Spleen (tissue), 11 donors: ENCODE data around the gene PARD3. TPM values are rescaled to one million over a fixed set of nuclear protein-coding genes. Genes with fewer than 3 reads are reported as not detected.

Experiments
- DNase-seq: peaks from one replicate; pipeline ENCODE4 v3.0.0-alpha.2; 2020
- H3K27ac ChIP-seq, 8 donors: fragments of 200-600 bp; sonication (generic) in 7 of 8; 1 replicate in 4 of 8; 2 replicates in 4 of 8; pipeline versions ENCODE4 v1.5.0 to v1.8.0; 2016 to 2021; ENCODE audit warnings: inconsistent platforms in 4 of 8, mild to moderate bottlenecking in 4 of 8, moderate library complexity in 1 of 8
- H3K27me3 ChIP-seq, 7 donors: fragments of 200-600 bp; sonication (generic) in 6 of 7; replicated peaks in 1 of 7; 1 replicate in 4 of 7; 2 replicates in 3 of 7; pipeline versions ENCODE4 v1.5.0 to v1.8.0; 2016 to 2021; ENCODE audit warnings: inconsistent platforms in 3 of 7, mild to moderate bottlenecking in 1 of 7
- H3K36me3 ChIP-seq, 6 donors: fragments of 200-600 bp; sonication (generic) in 5 of 6; 1 replicate in 4 of 6; 2 replicates in 2 of 6; pipeline versions ENCODE4 v1.5.0 to v1.8.0; 2016 to 2021; ENCODE audit warnings: inconsistent platforms in 2 of 6
- H3K4me1 ChIP-seq, 6 donors: fragments of 200-600 bp; sonication (generic) in 5 of 6; 1 replicate in 3 of 6; 2 replicates in 3 of 6; pipeline versions ENCODE4 v1.5.0 to v1.8.0; 2016 to 2021; ENCODE audit warnings: inconsistent platforms in 3 of 6
- H3K4me3 ChIP-seq, 8 donors: fragments of 200-600 bp; sonication (generic) in 7 of 8; 1 replicate in 4 of 8; 2 replicates in 4 of 8; pipeline versions ENCODE4 v1.5.0 to v1.8.0; 2016 to 2021; ENCODE audit warnings: inconsistent platforms in 4 of 8, mild to moderate bottlenecking in 4 of 8, moderate library complexity in 2 of 8
- H3K9me3 ChIP-seq, 8 donors: fragments of 200-600 bp; sonication (generic) in 7 of 8; 1 replicate in 4 of 8; 2 replicates in 4 of 8; pipeline versions ENCODE4 v1.5.0 to v1.8.0; 2016 to 2021; ENCODE audit warnings: inconsistent platforms in 4 of 8
- POLR2A ChIP-seq, 3 donors: fragments of 450-650 bp; IDR thresholded peaks; one replicate each; pipeline ENCODE4 v1.5.1; 2017; ENCODE audit warnings: antibody characterized with exemption in 3 of 3, mild to moderate bottlenecking in 1 of 3
- POLR2AphosphoS5 ChIP-seq, 3 donors: sonication (generic); formaldehyde crosslinking; IDR thresholded peaks; one replicate each; pipeline ENCODE4 v1.5.1; 2017; ENCODE audit warnings: antibody characterized with exemption in 3 of 3
- WGBS, 5 donors: extraction: QIAGEN DNeasy Blood & Tissue Kit in 3 of 5; methylation state at CpG; one replicate each; pipeline versions ENCODE4 v1.1.5 to v1.1.7; 2013 to 2018; 5-methylcytosine and 5-hydroxymethylcytosine counted together
- intact Hi-C: fragments of 100-400 bp; cut with DNase I; formaldehyde crosslinking; loops from one replicate; pipeline ENCODE4 v1.15.0; 2023; ENCODE audit warnings: low total_unique reads
- polyA plus RNA-seq, 3 donors: library from polyadenylated mRNA; stranded (reverse); fragments of 200-250 nt; gene quantifications; one replicate each; pipeline ENCODE4 v1.2.1, GENCODE V29; 2013
- total RNA-seq, 7 donors: library from RNA; depleted of rRNA in 3 of 7; stranded (reverse); fragments of >200 nt in 3 of 7; fragmentation: NEBNext Ultra II Directional in 4 of 7; extraction: Animal tissue kit (Norgen Biotek cat#: 25700) in 4 of 7; gene quantifications; one replicate each; pipeline versions ENCODE4 v1.1.0 to v1.2.1, GENCODE V29; 2016 to 2021
- TF ChIP-seq, protein P1 (sequence below), 11 experiments: fragments of 200-600 bp in 7 of 11; fragments of 450-650 bp in 4 of 11; sonication (generic) in 4 of 11; IDR thresholded peaks in 8 of 11; conservative IDR thresholded peaks in 3 of 11; 1 replicate in 7 of 11; 2 replicates in 4 of 11; pipeline versions ENCODE4 v1.4.0 to v1.8.0; 2016 to 2021; ENCODE audit warnings: antibody characterized with exemption in 11 of 11, inconsistent platforms in 4 of 11, mild to moderate bottlenecking in 1 of 11
- donor health status: healthy with polysubstance abuse.
- donor health status: DM: no; HTN: no; CAD: no; lungs with moderate emphysema.
- donor health status: DM: no; HTN: no; CAD: no.
- donor health status: Bipolar disorder and iron deficiency.
- donor health status: healthy.
- donor health status: DM: no; HTN: no; CAD: no.
- donor health status: DM: yes; HTN: yes; CAD: no.

PARD3 gene
- total and polyA plus RNA-seq, 10 donors, result 2.8 to 18.9 (median 10.8) TPM

DNA sequence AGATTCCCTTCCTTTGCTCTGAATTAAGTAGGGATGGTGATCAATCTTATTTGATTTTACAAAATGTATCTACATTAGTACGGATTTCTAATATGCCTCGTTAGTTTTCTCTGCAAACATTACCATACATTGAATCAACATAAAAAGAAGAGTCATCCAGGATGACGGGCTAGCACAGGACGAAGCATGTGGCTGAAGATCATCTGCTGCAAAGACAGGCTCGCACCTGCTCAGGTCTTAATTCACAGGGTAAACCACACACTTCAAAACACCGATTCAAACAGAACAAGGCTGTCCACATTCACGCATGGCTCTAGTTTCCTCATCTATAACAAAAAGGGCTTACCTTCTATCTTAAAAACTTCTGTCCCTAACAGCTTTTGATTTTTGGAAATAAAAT lies 323.0 kb downstream of the PARD3 start:
- Histone ChIP-seq H3K4me3 (no peak overlapping the region), H3K36me3 (no peaks in the 10 kb centered on the region), H3K27me3 (no peaks in the 10 kb centered on the region), H3K27ac (no peak overlapping the region), H3K4me1 (no peaks in the 10 kb centered on the region), H3K9me3 (no peaks in the 10 kb centered on the region)
- intact Hi-C loops, result no loop called here
- DNase-seq, result no peak
- TF ChIP-seq POLR2AphosphoS5 (IDR thresholded peaks at IDR 0.05) (no peak), POLR2A (IDR thresholded peaks at IDR 0.05) (no peak)
- TF ChIP-seq, protein P1, sequence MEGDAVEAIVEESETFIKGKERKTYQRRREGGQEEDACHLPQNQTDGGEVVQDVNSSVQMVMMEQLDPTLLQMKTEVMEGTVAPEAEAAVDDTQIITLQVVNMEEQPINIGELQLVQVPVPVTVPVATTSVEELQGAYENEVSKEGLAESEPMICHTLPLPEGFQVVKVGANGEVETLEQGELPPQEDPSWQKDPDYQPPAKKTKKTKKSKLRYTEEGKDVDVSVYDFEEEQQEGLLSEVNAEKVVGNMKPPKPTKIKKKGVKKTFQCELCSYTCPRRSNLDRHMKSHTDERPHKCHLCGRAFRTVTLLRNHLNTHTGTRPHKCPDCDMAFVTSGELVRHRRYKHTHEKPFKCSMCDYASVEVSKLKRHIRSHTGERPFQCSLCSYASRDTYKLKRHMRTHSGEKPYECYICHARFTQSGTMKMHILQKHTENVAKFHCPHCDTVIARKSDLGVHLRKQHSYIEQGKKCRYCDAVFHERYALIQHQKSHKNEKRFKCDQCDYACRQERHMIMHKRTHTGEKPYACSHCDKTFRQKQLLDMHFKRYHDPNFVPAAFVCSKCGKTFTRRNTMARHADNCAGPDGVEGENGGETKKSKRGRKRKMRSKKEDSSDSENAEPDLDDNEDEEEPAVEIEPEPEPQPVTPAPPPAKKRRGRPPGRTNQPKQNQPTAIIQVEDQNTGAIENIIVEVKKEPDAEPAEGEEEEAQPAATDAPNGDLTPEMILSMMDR (IDR thresholded peaks at IDR 0.05 in 8 of 11, conservative IDR thresholded peaks at IDR 0.05 in 3 of 11), result no peak
- WGBS, 5 donors, result 87 to 89% (median 88%) methylated on average over 7 of the region's 7 CpGs

DNA sequence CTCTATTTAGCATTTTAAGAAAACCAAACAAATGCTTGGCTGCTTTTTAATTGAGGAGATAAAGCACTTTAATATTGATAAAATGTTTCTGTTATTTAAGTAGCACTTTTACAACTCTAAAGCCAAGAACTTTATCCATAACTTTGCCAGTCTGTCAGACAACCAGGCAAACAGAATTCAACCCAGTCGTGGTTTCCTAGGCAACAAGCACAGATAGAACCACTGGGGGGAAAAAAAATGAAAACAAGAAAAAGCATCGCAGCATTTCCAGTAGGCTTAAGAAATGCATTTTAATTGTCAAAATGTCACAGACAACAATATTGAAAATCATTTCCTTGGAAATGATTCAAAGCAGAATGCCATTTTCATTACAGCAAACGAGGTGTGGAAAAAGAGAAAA lies 323.4 kb downstream of the PARD3 start:
- Histone ChIP-seq H3K27me3 (no peaks in the 10 kb centered on the region), H3K36me3 (no peaks in the 10 kb centered on the region), H3K4me1 (no peaks in the 10 kb centered on the region), H3K4me3 (no peak overlapping the region), H3K27ac (no peak overlapping the region), H3K9me3 (no peaks in the 10 kb centered on the region)
- intact Hi-C loops, result no loop called here
- TF ChIP-seq POLR2A (IDR thresholded peaks at IDR 0.05), result no peak
- TF ChIP-seq POLR2AphosphoS5 (IDR thresholded peaks at IDR 0.05), result no peak
- WGBS, 5 donors, result 68 to 77% (median 74%) methylated on average over 3 of the region's 3 CpGs
- no peak for DNase-seq

DNA sequence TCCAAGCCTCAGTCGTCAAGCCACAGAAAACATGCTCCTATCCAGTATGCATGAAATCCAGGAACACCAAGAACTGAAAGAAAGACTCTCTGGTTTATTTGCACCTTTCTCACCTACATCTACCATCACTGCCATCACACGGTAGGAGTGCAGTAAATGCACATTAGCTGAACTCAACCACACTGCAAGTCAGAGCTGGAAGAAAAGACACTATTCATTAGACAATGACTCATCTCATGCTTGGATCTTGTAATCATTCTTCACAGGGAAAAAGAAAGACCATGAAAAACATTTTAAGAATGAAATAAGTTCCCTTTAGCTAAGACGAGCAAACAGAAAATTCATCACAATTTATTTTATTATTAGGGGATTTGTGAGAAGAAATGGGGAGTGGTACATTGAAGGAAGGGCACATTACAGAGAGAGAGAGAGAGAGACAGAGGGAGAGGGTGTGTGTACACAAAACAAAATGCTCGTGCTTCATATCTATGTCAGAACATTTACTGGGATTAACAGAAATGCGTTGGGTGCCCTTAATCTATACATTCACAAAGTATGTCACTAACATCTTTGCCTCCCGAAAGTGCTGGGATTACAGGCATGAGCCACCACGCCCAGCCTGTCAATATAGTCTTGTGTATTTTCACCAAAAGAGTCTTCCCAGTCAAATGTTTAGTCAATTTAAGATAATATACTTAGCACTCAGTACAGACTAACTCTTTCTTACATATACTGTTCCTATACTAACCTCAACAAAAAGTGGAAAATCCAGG lies 324.9 kb downstream of the PARD3 start:
- WGBS, 5 donors, result 83 to 93% (median 88%) methylated on average over 7 of the region's 7 CpGs
- Histone ChIP-seq H3K36me3 (no peaks in the 10 kb centered on the region), H3K27me3 (no peaks in the 10 kb centered on the region), H3K4me1 (no peaks in the 10 kb centered on the region), H3K27ac (no peak overlapping the region), H3K4me3 (no peak overlapping the region), H3K9me3 (no peaks in the 10 kb centered on the region)
- intact Hi-C loops, result no loop called here
- no peak for DNase-seq
- TF ChIP-seq, protein P1 (IDR thresholded peaks at IDR 0.05 in 8 of 11, conservative IDR thresholded peaks at IDR 0.05 in 3 of 11), result no peak
- TF ChIP-seq POLR2A (IDR thresholded peaks at IDR 0.05) (no peak), POLR2AphosphoS5 (IDR thresholded peaks at IDR 0.05) (no peak)

DNA sequence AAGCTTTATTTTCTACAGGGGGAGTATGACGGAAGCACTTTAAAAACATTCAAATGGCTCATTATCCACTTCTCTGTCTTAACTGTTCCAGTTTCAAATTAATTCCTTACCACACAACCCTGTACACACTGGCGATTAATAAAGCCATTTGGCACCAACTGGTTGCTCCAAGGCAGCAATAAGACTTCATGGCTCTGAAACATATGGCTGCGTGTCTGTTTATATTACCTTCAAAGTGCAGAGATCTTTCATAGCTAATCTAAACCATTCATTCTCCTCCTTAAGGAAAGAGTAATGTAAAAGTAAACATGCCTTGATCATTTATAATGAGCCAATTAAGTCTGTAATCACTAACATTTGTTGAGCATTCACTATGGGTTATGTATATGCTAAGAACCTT lies 325.7 kb downstream of the PARD3 start:
- H3K27ac ChIP-seq, result no peak overlapping the region
- H3K9me3 ChIP-seq, result no peaks in the 10 kb centered on the region
- H3K4me1 ChIP-seq, result no peaks in the 10 kb centered on the region
- no peak overlapping the region for H3K4me3 ChIP-seq
- TF ChIP-seq POLR2AphosphoS5 (IDR thresholded peaks at IDR 0.05), result no peak
- TF ChIP-seq POLR2A (IDR thresholded peaks at IDR 0.05), result no peak
- TF ChIP-seq, protein P1 (IDR thresholded peaks at IDR 0.05 in 8 of 11, conservative IDR thresholded peaks at IDR 0.05 in 3 of 11), result no peak
- intact Hi-C loops, result no loop called here
- no peak for DNase-seq
- H3K27me3 ChIP-seq, result no peaks in the 10 kb centered on the region
- H3K36me3 ChIP-seq, result no peaks in the 10 kb centered on the region
- WGBS, 5 donors, result 89 to 96% (median 93%) methylated on average over 3 of the region's 3 CpGs
